Activated CD4-positive, alpha-beta memory T cell treated with anti-CD3 and anti-CD28 coated beads, Interleukin-2, amount 10 ng/mL, durations not matched to agents 7 days and 5 days (primary cell): ENCODE measurements around the gene TAMALIN. TPM values are rescaled to one million over a fixed set of nuclear protein-coding genes. Genes with fewer than 3 reads are reported as not detected.
"Not testable (repeated sequence)": the region's sequence is repeated elsewhere in the genome, so short reads cannot be mapped to it uniquely, and the experiment has no call there.

Source experiments
- CTCF ChIA-PET: fragments of 350-600 bp; sonication (Branson Sonifier 250); formaldehyde crosslinking; loops from one replicate; lab custom pipeline; 2021; ENCODE audit warnings: antibody characterized with exemption, inconsistent platforms; lab: Charles Lee
- POLR2A ChIA-PET: fragments of 350-600 bp; sonication (Branson Sonifier 250); formaldehyde crosslinking; loops from one replicate; lab custom pipeline; 2021; ENCODE audit warnings: antibody characterized with exemption; lab: Charles Lee
- DNase-seq: peaks from one replicate; pipeline ENCODE4 v3.0.0-alpha.2; 2020
- H3K27ac Mint-ChIP-seq: one replicate; pipeline ENCODE4 v1.8.0; 2021; ENCODE audit warnings: mild to moderate bottlenecking, mixed read lengths
- H3K27me3 Mint-ChIP-seq: one replicate; pipeline ENCODE4 v1.8.0; 2021; ENCODE audit warnings: mixed read lengths
- H3K36me3 Mint-ChIP-seq: one replicate; pipeline ENCODE4 v1.8.0; 2021; ENCODE audit warnings: low read depth, mixed read lengths
- H3K4me1 Mint-ChIP-seq: one replicate; pipeline ENCODE4 v1.8.0; 2021; ENCODE audit warnings: mixed read lengths
- H3K4me3 Mint-ChIP-seq: one replicate; pipeline ENCODE4 v1.8.0; 2021; ENCODE audit warnings: mild to moderate bottlenecking, mixed read lengths
- H3K9me3 Mint-ChIP-seq: one replicate; pipeline ENCODE4 v1.8.0; 2021; ENCODE audit warnings: mixed read lengths
- total RNA-seq, 2 experiments: library from RNA; stranded (reverse); gene quantifications; one replicate each; pipeline ENCODE4 v1.2.3, GENCODE V29; 2021

The TAMALIN gene
- total RNA-seq, 2 experiments from 2014 or later = 5.8 to 7.4 TPM

GRCh38 chr12:51972422-51972812, 34.3 kb upstream of the TAMALIN start:
- Mint-ChIP-seq H3K4me1 (peaks cover 74% of the 10 kb centered on the region), H3K9me3 (no peaks in the 10 kb centered on the region)

GRCh38 chr12:51972849-51973273, 33.9 kb upstream of the TAMALIN start:
- no peaks in the 10 kb centered on the region for H3K9me3 Mint-ChIP-seq
- peaks cover 19% of the 10 kb centered on the region for H3K36me3 Mint-ChIP-seq
- peak overlapping the region; percentile 48 for H3K27ac Mint-ChIP-seq
- peaks cover 35% of the 10 kb centered on the region for H3K27me3 Mint-ChIP-seq
- H3K4me1 Mint-ChIP-seq = peaks cover 74% of the 10 kb centered on the region
- CTCF ChIA-PET = interaction anchor here (0.6 to 3.2 kb wide), 4 partner anchors 8 to 1736 kb away, joined by 3 to 28 read pairs (median 4); no protein-coding TSS in a partner anchor
- peak; percentile 72 for DNase-seq
- POLR2A ChIA-PET = interaction anchor here (1.4 kb wide), 1 partner anchor 35 kb away, joined by 3 read pairs; no protein-coding TSS in a partner anchor
- H3K4me3 Mint-ChIP-seq = peak overlapping the region; percentile 6

More at GRCh38 chr12:51972422-51972812, 34.3 kb upstream of the TAMALIN start:
- Mint-ChIP-seq H3K27me3 (peaks cover 35% of the 10 kb centered on the region), H3K27ac (peak overlapping the region; percentile 48), H3K36me3 (peaks cover 19% of the 10 kb centered on the region), H3K4me3 (peak overlapping the region; percentile 6)
- CTCF ChIA-PET = interaction anchor here (0.6 to 3.2 kb wide), 8 partner anchors 8 to 1736 kb away, joined by 3 to 28 read pairs (median 6); no protein-coding TSS in a partner anchor
- POLR2A ChIA-PET = interaction anchor here (1.0 to 1.5 kb wide), 4 partner anchors 10 to 98 kb away, joined by 3 to 5 read pairs (median 4); partner anchors contain the start of gene ATG101
- no peak for DNase-seq

GRCh38 chr12:51973560-51973959, 33.2 kb upstream of the TAMALIN start:
- no peak overlapping the region for H3K4me3 Mint-ChIP-seq
- ChIA-PET POLR2A (no interaction called here), CTCF (no interaction called here)
- H3K27ac Mint-ChIP-seq = no peak overlapping the region
- DNase-seq = no peak
- H3K4me1 Mint-ChIP-seq = peaks cover 74% of the 10 kb centered on the region
- H3K36me3 Mint-ChIP-seq = peaks cover 19% of the 10 kb centered on the region
- H3K27me3 Mint-ChIP-seq = peaks cover 33% of the 10 kb centered on the region
- no peaks in the 10 kb centered on the region for H3K9me3 Mint-ChIP-seq

GRCh38 chr12:51974646-51975045, 32.1 kb upstream of the TAMALIN start:
- H3K4me1 Mint-ChIP-seq = peaks cover 71% of the 10 kb centered on the region
- ChIA-PET CTCF (interaction anchor here (0.6 to 5.2 kb wide), 7 partner anchors 18 to 1160 kb away, joined by 3 to 33 read pairs (median 3); partner anchors contain the start of gene ANKRD33), POLR2A (interaction anchor here (1.1 to 1.2 kb wide), 2 partner anchors 10 to 89 kb away, joined by 3 to 4 read pairs; no protein-coding TSS in a partner anchor)
- no peaks in the 10 kb centered on the region for H3K9me3 Mint-ChIP-seq
- DNase-seq = peak; percentile 30
- peak overlapping the region; percentile 7 for H3K27ac Mint-ChIP-seq
- H3K36me3 Mint-ChIP-seq = peaks cover 19% of the 10 kb centered on the region
- H3K4me3 Mint-ChIP-seq = peak overlapping the region; percentile 1
- H3K27me3 Mint-ChIP-seq = peaks cover 23% of the 10 kb centered on the region

- CTCF ChIA-PET = interaction anchor here (0.6 to 5.2 kb wide), 7 partner anchors 18 to 1161 kb away, joined by 3 to 33 read pairs (median 3); partner anchors contain the start of gene ANKRD33
- Mint-ChIP-seq H3K27me3 (peaks cover 18% of the 10 kb centered on the region), H3K4me3 (no peak overlapping the region), H3K4me1 (peaks cover 69% of the 10 kb centered on the region), H3K27ac (no peak overlapping the region), H3K36me3 (peaks cover 19% of the 10 kb centered on the region), H3K9me3 (no peaks in the 10 kb centered on the region)
- POLR2A ChIA-PET = interaction anchor here (1.1 to 1.2 kb wide), 2 partner anchors 9 to 89 kb away, joined by 3 to 4 read pairs; no protein-coding TSS in a partner anchor
- no peak for DNase-seq
These were observed 31.6 kb upstream of the TAMALIN start for GRCh38 chr12:51975196-51975595.

GRCh38 chr12:51976376-51977160, 30.2 kb upstream of the TAMALIN start:
- CTCF ChIA-PET = interaction anchor here (1.2 to 5.2 kb wide), 8 partner anchors 17 to 142 kb away, joined by 3 to 33 read pairs (median 4); no protein-coding TSS in a partner anchor
- Mint-ChIP-seq H3K4me1 (peaks cover 65% of the 10 kb centered on the region), H3K9me3 (no peaks in the 10 kb centered on the region), H3K4me3 (no peak overlapping the region), H3K27ac (no peak overlapping the region), H3K27me3 (peaks cover 15% of the 10 kb centered on the region), H3K36me3 (peaks cover 19% of the 10 kb centered on the region)
- POLR2A ChIA-PET = no interaction called here
- no peak for DNase-seq

- Mint-ChIP-seq H3K4me3 (no peak overlapping the region), H3K27me3 (peaks cover 15% of the 10 kb centered on the region), H3K36me3 (peaks cover 19% of the 10 kb centered on the region), H3K27ac (no peak overlapping the region), H3K4me1 (peaks cover 58% of the 10 kb centered on the region), H3K9me3 (no peaks in the 10 kb centered on the region)
- ChIA-PET POLR2A (no interaction called here), CTCF (interaction anchor here (0.7 to 5.2 kb wide), 10 partner anchors 16 to 307 kb away, joined by 3 to 33 read pairs (median 4); no protein-coding TSS in a partner anchor)
- DNase-seq = no peak
These were observed 29.4 kb upstream of the TAMALIN start for GRCh38 chr12:51977320-51977753.

GRCh38 chr12:51979306-51979705, 27.4 kb upstream of the TAMALIN start:
- POLR2A ChIA-PET, H3K27ac Mint-ChIP-seq, H3K9me3 Mint-ChIP-seq, H3K27me3 Mint-ChIP-seq, H3K4me3 Mint-ChIP-seq, DNase-seq: not testable (repeated sequence)
- peaks cover 38% of the 10 kb centered on the region for H3K4me1 Mint-ChIP-seq
- CTCF ChIA-PET = interaction anchor here (0.7 to 5.2 kb wide), 2 partner anchors 8 to 45 kb away, joined by 3 to 33 read pairs; no protein-coding TSS in a partner anchor
- peaks cover 19% of the 10 kb centered on the region for H3K36me3 Mint-ChIP-seq

GRCh38 chr12:51980051-51980808, 26.5 kb upstream of the TAMALIN start:
- peak; percentile 75 for DNase-seq
- CTCF ChIA-PET = interaction anchor here (0.7 to 2.2 kb wide), 22 partner anchors 8 to 166 kb away, joined by 3 to 19 read pairs (median 4); partner anchors contain the start of genes ACVR1B and NR4A1
- no peak overlapping the region for H3K4me3 Mint-ChIP-seq

GRCh38 chr12:51980809-51981127, 26.0 kb upstream of the TAMALIN start:
- no peak overlapping the region for H3K27ac Mint-ChIP-seq
- peaks cover 12% of the 10 kb centered on the region for H3K36me3 Mint-ChIP-seq

More at GRCh38 chr12:51980051-51980808, 26.5 kb upstream of the TAMALIN start:
- Mint-ChIP-seq H3K27ac (peak overlapping the region; percentile 51), H3K9me3 (no peaks in the 10 kb centered on the region), H3K4me1 (peaks cover 29% of the 10 kb centered on the region), H3K27me3 (peaks cover 3% of the 10 kb centered on the region), H3K36me3 (peaks cover 17% of the 10 kb centered on the region)
- POLR2A ChIA-PET = no interaction called here

GRCh38 chr12:51984657-51985056, 22.1 kb upstream of the TAMALIN start:
- no peak for DNase-seq
- Mint-ChIP-seq H3K27ac (no peak overlapping the region), H3K4me1 (peaks cover 11% of the 10 kb centered on the region), H3K36me3 (no peaks in the 10 kb centered on the region), H3K9me3 (no peaks in the 10 kb centered on the region), H3K4me3 (no peak overlapping the region), H3K27me3 (no peaks in the 10 kb centered on the region)
- ChIA-PET CTCF (interaction anchor here (1.0 to 17.0 kb wide), 5 partner anchors 9 to 59 kb away, joined by 3 to 299 read pairs (median 3); no protein-coding TSS in a partner anchor), POLR2A (interaction anchor here (1.0 kb wide), 1 partner anchor 10 kb away, joined by 3 read pairs; no protein-coding TSS in a partner anchor)

More at GRCh38 chr12:51980809-51981127, 26.0 kb upstream of the TAMALIN start:
- no peaks in the 10 kb centered on the region for H3K9me3 Mint-ChIP-seq
- CTCF ChIA-PET = interaction anchor here (0.7 to 2.2 kb wide), 22 partner anchors 8 to 167 kb away, joined by 3 to 19 read pairs (median 4); partner anchors contain the start of genes ACVR1B and NR4A1
- H3K27me3 Mint-ChIP-seq = no peaks in the 10 kb centered on the region
- peaks cover 24% of the 10 kb centered on the region for H3K4me1 Mint-ChIP-seq
- POLR2A ChIA-PET = no interaction called here
- no peak for DNase-seq
- H3K4me3 Mint-ChIP-seq = no peak overlapping the region
